ENCODE data around the gene REM2.
A peak's percentile ranks its signal among the peaks of the same experiment; 100 is the strongest.

The REM2 gene

GRCh38 chr14:22875748-22876319 lies 7.2 kb upstream of the REM2 start:
- no peak for DNase-seq

- no peak for DNase-seq
These were observed 6.0 kb upstream of the REM2 start for GRCh38 chr14:22877000-22877501.

GRCh38 chr14:22878271-22879246 lies 4.5 kb upstream of the REM2 start:
- no peak for DNase-seq

- no peak for DNase-seq
These were observed 958 bp upstream of the REM2 start for GRCh38 chr14:22882064-22882463.

- DNase-seq: peak in 1 of 2 experiments; percentile 75
These were observed 371 bp upstream of the REM2 start for GRCh38 chr14:22882529-22883172.

GRCh38 chr14:22884076-22884737 lies 1.2 kb downstream of the REM2 start:
- DNase-seq: no peak

- no peak for DNase-seq
These were observed 1.9 kb downstream of the REM2 start for GRCh38 chr14:22884738-22885523.

- DNase-seq: no peak
These were observed 3.0 kb downstream of the REM2 start for GRCh38 chr14:22885975-22886374.

- peak; percentile 68 to 70 for DNase-seq
These were observed 3.7 kb downstream of the REM2 start for GRCh38 chr14:22886500-22887259.

- no peak for DNase-seq
These were observed 4.4 kb downstream of the REM2 start for GRCh38 chr14:22887260-22887989.

GRCh38 chr14:22887990-22888378 lies 5.0 kb downstream of the REM2 start:
- DNase-seq: peak; percentile 69 to 80

GRCh38 chr14:22888662-22889061 lies 5.6 kb downstream of the REM2 start:
- no peak for DNase-seq

GRCh38 chr14:22890416-22890815 lies 7.4 kb downstream of the REM2 start:
- DNase-seq: no peak

GRCh38 chr14:22892488-22892887 lies 9.5 kb downstream of the REM2 start:
- no peak for DNase-seq

GRCh38 chr14:22893706-22894105 lies 10.7 kb downstream of the REM2 start:
- no peak for DNase-seq

GRCh38 chr14:22895402-22895801 lies 12.4 kb downstream of the REM2 start:
- no peak for DNase-seq

- DNase-seq: no peak
These were observed 13.3 kb downstream of the REM2 start for GRCh38 chr14:22896356-22896755.

GRCh38 chr14:22896760-22897159 lies 13.7 kb downstream of the REM2 start:
- DNase-seq: no peak

- no peak for DNase-seq
These were observed 14.3 kb downstream of the REM2 start for GRCh38 chr14:22897357-22897756.

- DNase-seq: peak in 1 of 2 experiments; percentile 22
These were observed 15.5 kb downstream of the REM2 start for GRCh38 chr14:22898302-22899090.

Measured in stimulated activated CD4-positive, alpha-beta T cell treated with anti-CD3 and anti-CD28 coated beads, Interleukin-4, amount 100 ng/mL, for 4 hours (primary cell).